Measurements from ENCODE around the gene MORN1.

GRCh38 chr1:2405588-2406295 lies 14.4 kb upstream of the MORN1 start:
- TF ChIP-seq ATF2 (IDR thresholded peaks at IDR 0.05; ENCODE audit: low read length) (no peak), RXRA (IDR thresholded peaks at IDR 0.05; ENCODE audit: insufficient read depth, low read depth, low read length) (no peak), EZH2 (IDR thresholded peaks at IDR 0.05; ENCODE audit: low read depth, low read length, severe bottlenecking) (no peak), ZNF274 (IDR thresholded peaks at IDR 0.05; ENCODE audit: borderline replicate concordance, extremely low read depth, low read length) (no peak), CTCF (IDR thresholded peaks at IDR 0.05; ENCODE audit: control extremely low read depth in 1 of 3, insufficient read depth in 1 of 3, low read depth in 1 of 3, low read length in 3 of 3) (no peak)

Data from H1 (cell line).